ENCODE results near the gene KLHL3. TPM values are rescaled to one million over a fixed set of nuclear protein-coding genes. Genes with fewer than 3 reads are reported as not detected.
A peak's percentile ranks its signal among the peaks of the same experiment; 100 is the strongest.

The KLHL3 gene
- total and polyA plus RNA-seq, 10 donors = 1.3 to 17.9 (median 9.5) TPM

GRCh38 chr5:137582218-137582617 is 153.7 kb downstream of the KLHL3 start:
- Histone ChIP-seq H3K4me3 (no peak overlapping the region), H3K27ac (peak overlapping the region in 1 of 8 donors; percentile 34), H3K36me3 (no peaks in the 10 kb centered on the region), H3K4me1 (peaks cover 0 to 4% (median 0%) of the 10 kb centered on the region in 6 donors), H3K27me3 (replicated peaks in 1 of 7) (peaks cover 0 to 21% (median 0%) of the 10 kb centered on the region in 7 donors), H3K9me3 (peaks cover 0 to 6% (median 0%) of the 10 kb centered on the region in 8 donors)
- no peak for DNase-seq
- intact Hi-C loops (cut with DNase I; ENCODE audit: low total_unique reads) = no loop called here
- WGBS, 5 donors = 46 to 77% (median 65%) methylated on average over 4 of the region's 4 CpGs
- TF ChIP-seq POLR2AphosphoS5 (IDR thresholded peaks at IDR 0.05) (no peak), POLR2A (IDR thresholded peaks at IDR 0.05) (no peak), CTCF (IDR thresholded peaks at IDR 0.05 in 8 of 11, conservative IDR thresholded peaks at IDR 0.05 in 3 of 11) (no peak)

GRCh38 chr5:137581776-137582175 is 154.1 kb downstream of the KLHL3 start:
- Histone ChIP-seq H3K36me3 (no peaks in the 10 kb centered on the region), H3K9me3 (peaks cover 0 to 5% (median 0%) of the 10 kb centered on the region in 8 donors), H3K27ac (peak overlapping the region in 1 of 8 donors; percentile 34), H3K4me3 (no peak overlapping the region), H3K27me3 (replicated peaks in 1 of 7) (peaks cover 0 to 21% (median 0%) of the 10 kb centered on the region in 7 donors), H3K4me1 (peaks cover 0 to 4% (median 0%) of the 10 kb centered on the region in 6 donors)
- no peak for DNase-seq
- intact Hi-C loops (cut with DNase I; ENCODE audit: low total_unique reads) = no loop called here
- TF ChIP-seq POLR2AphosphoS5 (IDR thresholded peaks at IDR 0.05) (no peak), POLR2A (IDR thresholded peaks at IDR 0.05) (no peak), CTCF (IDR thresholded peaks at IDR 0.05 in 8 of 11, conservative IDR thresholded peaks at IDR 0.05 in 3 of 11) (no peak)
- 60 to 66% (median 66%) methylated on average over 6 of the region's 6 CpGs for WGBS, 5 donors

GRCh38 chr5:137580030-137580429 is 155.9 kb downstream of the KLHL3 start:
- TF ChIP-seq POLR2AphosphoS5 (IDR thresholded peaks at IDR 0.05) (no peak), POLR2A (IDR thresholded peaks at IDR 0.05) (no peak), CTCF (IDR thresholded peaks at IDR 0.05 in 8 of 11, conservative IDR thresholded peaks at IDR 0.05 in 3 of 11) (no peak)

GRCh38 chr5:137575847-137576246 is 160.0 kb downstream of the KLHL3 start:
- Histone ChIP-seq H3K4me1 (peaks cover 0 to 9% (median 0%) of the 10 kb centered on the region in 6 donors), H3K9me3 (no peaks in the 10 kb centered on the region), H3K27me3 (replicated peaks in 1 of 7) (peaks cover 0 to 29% (median 0%) of the 10 kb centered on the region in 7 donors), H3K27ac (no peak overlapping the region), H3K4me3 (no peak overlapping the region), H3K36me3 (no peaks in the 10 kb centered on the region)
- TF ChIP-seq CTCF (IDR thresholded peaks at IDR 0.05 in 8 of 11, conservative IDR thresholded peaks at IDR 0.05 in 3 of 11) (no peak), POLR2AphosphoS5 (IDR thresholded peaks at IDR 0.05) (no peak), POLR2A (IDR thresholded peaks at IDR 0.05) (no peak)
- WGBS, 5 donors = 17 to 24% (median 22%) methylated on average over 2 of the region's 2 CpGs
- no peak for DNase-seq
- intact Hi-C loops (cut with DNase I; ENCODE audit: low total_unique reads) = no loop called here

More at GRCh38 chr5:137580030-137580429, 155.9 kb downstream of the KLHL3 start:
- no peak overlapping the region for H3K27ac ChIP-seq
- WGBS, 5 donors = 31 to 44% (median 38%) methylated on average over 3 of the region's 3 CpGs
- DNase-seq = no peak
- H3K27me3 ChIP-seq (replicated peaks in 1 of 7) = peaks cover 0 to 21% (median 0%) of the 10 kb centered on the region in 7 donors
- peaks cover 0 to 9% (median 0%) of the 10 kb centered on the region in 6 donors for H3K4me1 ChIP-seq
- H3K9me3 ChIP-seq = no peaks in the 10 kb centered on the region
- H3K4me3 ChIP-seq = no peak overlapping the region
- no peaks in the 10 kb centered on the region for H3K36me3 ChIP-seq
- intact Hi-C loops (cut with DNase I; ENCODE audit: low total_unique reads) = no loop called here
